Heart left ventricle (tissue), 16 donors: Measurements from ENCODE around the gene KHK. TPM values are rescaled to one million over a fixed set of nuclear protein-coding genes. Genes with fewer than 3 reads are reported as not detected.

Source experiments
- ATAC-seq, 4 donors: fragments of 200-7000 bp; cut with Tn5 transposase; one replicate each; pipeline ENCODE4 v1.9.1; 2020 to 2022; ENCODE audit warnings: moderate library complexity in 4 of 4, mild to moderate bottlenecking in 3 of 4, moderate number of reproducible peaks in 1 of 4
- DNase-seq, 5 donors: peaks; one replicate each; pipeline ENCODE4 v3.0.0-alpha.2; 2020
- H3K27ac ChIP-seq, 12 donors: fragments of 200-600 bp; sonication (generic) in 4 of 12; one replicate each; pipeline versions ENCODE4 v1.5.0 to v1.8.0; 2016 to 2022; ENCODE audit warnings: mild to moderate bottlenecking in 2 of 12
- H3K27me3 ChIP-seq, 9 donors: fragments of 200-600 bp; sonication (generic) in 2 of 9; one replicate each; pipeline versions ENCODE4 v1.5.1 to v1.8.0; 2016 to 2022; ENCODE audit warnings: mild to moderate bottlenecking in 3 of 9
- H3K36me3 ChIP-seq, 9 donors: fragments of 200-600 bp; sonication (generic) in 2 of 9; one replicate each; pipeline versions ENCODE4 v1.5.0 to v1.8.0; 2018 to 2022; ENCODE audit warnings: mild to moderate bottlenecking in 2 of 9
- H3K4me1 ChIP-seq, 12 donors: fragments of 200-600 bp; sonication (generic) in 4 of 12; one replicate each; pipeline versions ENCODE4 v1.5.0 to v1.8.0; 2016 to 2022; ENCODE audit warnings: mild to moderate bottlenecking in 3 of 12
- H3K4me3 ChIP-seq, 12 donors: fragments of 200-600 bp; sonication (generic) in 4 of 12; one replicate each; pipeline versions ENCODE4 v1.5.0 to v1.8.0; 2017 to 2022; ENCODE audit warnings: mild to moderate bottlenecking in 9 of 12, moderate library complexity in 4 of 12
- H3K9me3 ChIP-seq, 12 donors: fragments of 200-600 bp; sonication (generic) in 4 of 12; one replicate each; pipeline versions ENCODE4 v1.5.0 to v1.8.0; 2016 to 2022; ENCODE audit warnings: mild to moderate bottlenecking in 1 of 12
- CTCF ChIP-seq, 12 donors: fragments of 200-600 bp; sonication (generic) in 4 of 12; IDR thresholded peaks; one replicate each; pipeline versions ENCODE4 v1.5.0 to v1.8.0; 2018 to 2022; ENCODE audit warnings: antibody characterized with exemption in 12 of 12, mild to moderate bottlenecking in 5 of 12
- POLR2A ChIP-seq, 2 donors: fragments of 450-650 bp; IDR thresholded peaks; one replicate each; pipeline ENCODE4 v1.6.1; 2017; ENCODE audit warnings: antibody characterized with exemption in 2 of 2, mild to moderate bottlenecking in 2 of 2, moderate library complexity in 2 of 2
- WGBS, 4 donors: extraction: QIAGEN DNeasy Blood & Tissue Kit in 2 of 4; methylation state at CpG; one replicate each; pipeline versions ENCODE4 v1.1.5 to v1.1.7; 2013 to 2018; 5-methylcytosine and 5-hydroxymethylcytosine counted together
- intact Hi-C, 10 donors: fragments of 100-400 bp; cut with DNase I; formaldehyde crosslinking; loops; one replicate each; pipeline versions ENCODE4 v1.11.1 to v1.14.2; 2022
- polyA plus RNA-seq, 2 donors: library from polyadenylated mRNA; stranded (reverse); fragments of 200-250 nt; gene quantifications; one replicate each; pipeline ENCODE4 v1.2.3, GENCODE V29; 2013
- total RNA-seq, 9 donors: library from RNA; depleted of rRNA in 2 of 9; stranded (reverse); fragments of >200 nt in 2 of 9; fragmentation: NEBNext Ultra II Directional in 3 of 9; extraction: Animal tissue kit (Norgen Biotek cat#: 25700) in 3 of 9; gene quantifications; one replicate each; pipeline versions ENCODE4 v1.1.0 to v1.2.4, GENCODE V29; 2016 to 2023
- donor health status: ischemic (EF 13 %, LVEDD 7.1; RV severe dilation, severe dysfunction).
- donor health status: healthy with polysubstance abuse.
- donor health status: DM: no; HTN: yes; CAD: no.
- donor health status: DM: no; HTN: no; CAD: no.
- donor health status: ischemic (EF 25% LVEDD 6.9; RV normal size, moderate dysfunction).
- donor health status: ischemic (EF 25% LVEDD 5.7; RV mildly dilated, moderate dysfunction).
- donor health status: healthy.
- donor health status: DM: yes; HTN: yes; CAD: no.
- donor health status: ischemic (EF 35%, LVEDD 5.7; RV mildly dilated, moderate dysfunction).
- donor health status: nonischemic (EF 11% LVEDD 7.7; RV severe dilation, severe dysfunction).
- donor health status: DM: yes; HTN: yes; CAD: no.
- donor health status: PGD.
- donor health status: ischemic (EF 29% LVEDD 5.4; RV normal size, mild dysfunction).
- donor health status: nonischemic (EF 23%, LVEDD 6.1; RV moderate dilation, normal function).

KHK gene
- total and polyA plus RNA-seq, 11 donors = 0.89 to 3.9 (median 1.8) TPM

DNA sequence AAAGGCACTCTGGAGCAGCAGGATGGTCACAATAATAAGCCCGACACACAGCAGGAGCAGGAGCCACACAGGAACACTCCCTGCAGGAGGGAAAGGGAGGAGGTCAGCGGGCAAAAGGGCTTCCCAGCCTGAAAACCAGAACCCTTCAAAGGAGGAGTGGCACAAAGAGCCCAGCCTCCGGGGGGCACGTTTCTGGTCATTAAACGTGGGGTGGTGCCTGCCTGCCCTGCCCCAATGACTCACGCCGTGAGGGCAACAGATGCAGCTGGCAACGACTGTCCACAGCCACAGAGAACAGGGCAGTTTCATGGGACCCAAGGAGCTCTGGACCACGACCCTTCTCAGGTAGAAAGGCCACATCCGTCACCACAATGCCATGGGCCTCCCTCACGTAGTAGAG, 44.9 kb downstream of the KHK start:
- ATAC-seq = no peak
- Histone ChIP-seq H3K27me3 (no peaks in the 10 kb centered on the region), H3K27ac (no peak overlapping the region), H3K36me3 (peaks cover 0 to 40% (median 34%) of the 10 kb centered on the region in 9 donors), H3K9me3 (no peaks in the 10 kb centered on the region), H3K4me1 (peaks cover 7 to 19% (median 11%) of the 10 kb centered on the region in 12 donors), H3K4me3 (no peak overlapping the region)
- no peak for TF ChIP-seq POLR2A (IDR thresholded peaks at IDR 0.05)
- TF ChIP-seq CTCF (IDR thresholded peaks at IDR 0.05) = no peak
- DNase-seq = no peak
- 85 to 94% (median 89%) methylated on average over 11 of the region's 11 CpGs for WGBS, 4 donors
- intact Hi-C loops = loop anchor here in 2 of 10 donors (5.0 kb wide), 1 partner anchor 81 kb away; the partner anchor contains the start of genes ATRAID (in 2 of the 2) and SLC5A6 (in 2 of the 2)

DNA sequence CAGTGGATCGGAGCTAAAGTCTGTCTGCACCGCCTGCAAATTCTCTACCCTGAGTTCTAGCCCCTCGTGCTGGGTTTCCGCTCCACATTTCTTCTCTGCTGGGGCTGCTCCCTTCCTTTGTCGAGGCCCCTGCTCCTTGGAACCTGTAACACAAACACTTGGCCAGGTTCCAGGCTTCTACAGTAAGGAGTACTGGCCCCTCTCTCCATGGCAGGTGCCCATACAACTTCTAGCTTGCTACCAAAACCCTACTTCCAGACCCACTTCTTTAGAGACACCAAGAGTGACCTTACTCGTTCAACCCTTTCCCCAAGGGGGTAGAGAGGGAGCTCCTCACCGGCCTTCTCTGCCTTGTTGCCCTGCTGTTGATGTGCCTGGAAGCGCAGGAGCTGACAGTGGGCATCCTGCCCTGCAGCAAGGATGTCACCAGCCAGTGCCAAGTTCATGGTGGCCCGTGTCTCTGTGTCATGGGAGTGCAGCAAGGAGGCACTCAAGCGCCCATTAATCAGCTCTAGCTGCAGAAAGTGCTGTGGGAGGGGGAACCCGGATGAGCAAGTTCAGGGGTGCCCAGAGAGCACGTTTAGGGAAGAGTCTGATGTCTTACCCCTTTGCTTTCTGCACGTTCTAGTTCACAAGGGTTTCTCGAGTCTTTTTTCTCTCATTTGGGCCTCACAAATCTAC, 46.8 kb downstream of the KHK start:
- intact Hi-C loops = loop anchor here in 2 of 10 donors (5.0 kb wide), 1 partner anchor 79 kb away; the partner anchor contains the start of genes ATRAID (in 2 of the 2) and SLC5A6 (in 2 of the 2)
- no peak for TF ChIP-seq CTCF (IDR thresholded peaks at IDR 0.05)
- TF ChIP-seq POLR2A (IDR thresholded peaks at IDR 0.05) = no peak
- Histone ChIP-seq H3K36me3 (peaks cover 0 to 40% (median 34%) of the 10 kb centered on the region in 9 donors), H3K27ac (peak overlapping the region in 11 of 12 donors; percentile 76 to 94 (median 90)), H3K9me3 (no peaks in the 10 kb centered on the region), H3K4me1 (peaks cover 7 to 19% (median 11%) of the 10 kb centered on the region in 12 donors), H3K27me3 (no peaks in the 10 kb centered on the region), H3K4me3 (peak overlapping the region; percentile 71 to 98 (median 88))
- DNase-seq = peak in 1 of 5 donors; percentile 43
- ATAC-seq = no peak
- WGBS, 4 donors = 38 to 42% (median 39%) methylated on average over 14 of the region's 14 CpGs

DNA sequence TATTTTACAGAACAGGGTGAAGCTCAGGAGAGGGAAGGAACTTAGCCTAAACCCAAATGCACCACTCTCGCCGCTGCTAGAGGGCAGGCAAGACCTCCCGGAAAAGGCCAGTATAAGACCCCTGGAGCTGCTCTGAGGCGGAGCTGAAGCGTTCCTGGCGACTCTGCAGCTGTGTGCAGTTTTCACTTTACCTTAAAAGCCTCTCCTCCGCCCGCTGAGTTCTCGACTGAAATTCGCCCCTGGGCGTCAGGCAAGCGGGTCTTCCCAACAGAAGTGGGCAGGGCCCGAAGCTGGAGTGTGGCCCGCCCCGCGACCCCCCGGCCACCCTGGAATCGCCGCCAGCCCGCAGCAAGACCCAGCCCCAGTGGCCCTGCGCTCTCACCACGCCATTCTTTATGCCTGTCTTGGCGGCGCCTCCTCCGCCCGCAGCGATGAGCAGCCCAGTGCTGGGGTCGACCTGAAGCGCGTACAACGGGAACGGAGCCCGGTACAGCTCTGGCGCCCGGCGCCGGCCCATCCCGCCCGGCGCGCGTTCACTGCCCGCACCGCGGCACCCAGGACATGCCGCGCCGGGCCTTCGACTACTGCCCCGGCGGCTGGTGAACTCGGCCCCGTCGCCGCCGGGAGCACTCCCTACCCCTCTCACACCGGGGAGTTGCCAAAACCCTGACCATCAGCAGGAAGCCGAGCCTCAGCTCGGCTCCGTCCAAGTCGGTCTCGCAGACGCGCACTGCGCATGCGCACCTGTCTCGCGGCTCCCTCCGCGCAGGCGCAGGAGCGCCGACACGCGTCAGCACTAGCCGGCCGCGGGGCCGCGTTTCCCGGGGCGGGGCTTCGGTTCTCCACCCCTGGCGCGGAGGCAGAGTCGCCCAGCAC, 47.6 kb downstream of the KHK start, which contains the start of gene PREB:
Gene PREB (minus strand): TSS at position 732 of the 876 bp plus-strand sequence. CDS start 215 bp downstream, at position 517.
- H3K27ac ChIP-seq = peak within 1 kb of the TSS in 11 of 12 donors; percentile 76 to 94 (median 90)
- ATAC-seq (peak; percentile 93 to 98 (median 96)), DNase-seq (peak; percentile 98 to 100 (median 98))
- H3K36me3 ChIP-seq = peaks cover 0 to 38% (median 33%) of the 10 kb centered on the region in 9 donors
- intact Hi-C loops = loop anchor here in 4 of 10 donors (1.0 to 5.0 kb wide), 3 partner anchors 77 to 79 kb away; partner anchors contain the start of genes ATRAID (in 3 of the 4) and SLC5A6 (in 3 of the 4)
- H3K27me3 ChIP-seq = no peaks in the 10 kb centered on the region
- TF ChIP-seq CTCF (IDR thresholded peaks at IDR 0.05) (peak in 3 of 12 donors; percentile 6 to 34 (median 21)), POLR2A (IDR thresholded peaks at IDR 0.05) (peak; percentile 21 to 91)
- no peaks in the 10 kb centered on the region for H3K9me3 ChIP-seq
- 0 to 1% (median 0%) methylated on average over 29 to 86 of the region's 86 CpGs for WGBS, 4 donors
- H3K4me3 ChIP-seq = peak within 1 kb of the TSS; percentile 71 to 98 (median 88)
- peaks cover 7 to 19% (median 11%) of the 10 kb centered on the region in 12 donors for H3K4me1 ChIP-seq
